Spinal cord (tissue), 10 donors: ENCODE data around the gene KIF27. TPM values are rescaled to one million over a fixed set of nuclear protein-coding genes. Genes with fewer than 3 reads are reported as not detected.
A peak's percentile ranks its signal among the peaks of the same experiment; 100 is the strongest.

Experiments used
- DNase-seq, 6 donors: peaks; one replicate each; pipeline versions ENCODE4 v3.0.0 to v3.0.0-alpha.2; 2013 to 2015; ENCODE audit warnings: low spot score in 6 of 6, low read depth in 4 of 6
- H3K27ac ChIP-seq: one replicate; pipeline ENCODE4 v1.5.1; 2013; ENCODE audit warnings: low read depth, low read length, control low read depth
- H3K27me3 ChIP-seq: one replicate; pipeline ENCODE4 v1.6.1; 2013; ENCODE audit warnings: low read length; ENCODE audit not compliant: control insufficient read depth, insufficient read depth
- H3K36me3 ChIP-seq: one replicate; pipeline ENCODE4 v1.6.1; 2013; ENCODE audit warnings: low read length; ENCODE audit not compliant: control insufficient read depth, insufficient read depth
- H3K4me1 ChIP-seq: one replicate; pipeline ENCODE4 v1.6.1; 2013; ENCODE audit warnings: low read length; ENCODE audit not compliant: control insufficient read depth, insufficient read depth
- H3K4me3 ChIP-seq: one replicate; pipeline ENCODE4 v1.5.1; 2013; ENCODE audit warnings: low read depth, low read length, control low read depth
- H3K9me3 ChIP-seq: one replicate; pipeline ENCODE4 v1.6.1; 2013; ENCODE audit warnings: low read length; ENCODE audit not compliant: control insufficient read depth, insufficient read depth
- WGBS: methylation state at CpG from one replicate; pipeline ENCODE4 v1.1.5; 2013; ENCODE audit warnings: missing lambda C conversion rate; ENCODE audit not compliant: insufficient coverage; 5-methylcytosine and 5-hydroxymethylcytosine counted together
- long read RNA-seq, 4 donors: transcript quantifications; one replicate each; lab custom pipeline, GENCODE V29; 2026
- polyA plus RNA-seq, 2 donors: library from polyadenylated mRNA; unstranded; fragments of 120-200 nt; gene quantifications; one replicate each; pipeline ENCODE4 v1.2.1, GENCODE V29; 2013; ENCODE audit not compliant: insufficient read length in 2 of 2
- total RNA-seq, 2 donors: library from RNA; depleted of rRNA in 1 of 2; stranded (reverse); fragments of 120-200 nt in 1 of 2; fragments of >200 nt in 1 of 2; gene quantifications; one replicate each; pipeline versions ENCODE4 v1.2.3 to v1.2.4, GENCODE V29; 2013 to 2014
- donor health status: healthy.

The KIF27 gene, protein sequence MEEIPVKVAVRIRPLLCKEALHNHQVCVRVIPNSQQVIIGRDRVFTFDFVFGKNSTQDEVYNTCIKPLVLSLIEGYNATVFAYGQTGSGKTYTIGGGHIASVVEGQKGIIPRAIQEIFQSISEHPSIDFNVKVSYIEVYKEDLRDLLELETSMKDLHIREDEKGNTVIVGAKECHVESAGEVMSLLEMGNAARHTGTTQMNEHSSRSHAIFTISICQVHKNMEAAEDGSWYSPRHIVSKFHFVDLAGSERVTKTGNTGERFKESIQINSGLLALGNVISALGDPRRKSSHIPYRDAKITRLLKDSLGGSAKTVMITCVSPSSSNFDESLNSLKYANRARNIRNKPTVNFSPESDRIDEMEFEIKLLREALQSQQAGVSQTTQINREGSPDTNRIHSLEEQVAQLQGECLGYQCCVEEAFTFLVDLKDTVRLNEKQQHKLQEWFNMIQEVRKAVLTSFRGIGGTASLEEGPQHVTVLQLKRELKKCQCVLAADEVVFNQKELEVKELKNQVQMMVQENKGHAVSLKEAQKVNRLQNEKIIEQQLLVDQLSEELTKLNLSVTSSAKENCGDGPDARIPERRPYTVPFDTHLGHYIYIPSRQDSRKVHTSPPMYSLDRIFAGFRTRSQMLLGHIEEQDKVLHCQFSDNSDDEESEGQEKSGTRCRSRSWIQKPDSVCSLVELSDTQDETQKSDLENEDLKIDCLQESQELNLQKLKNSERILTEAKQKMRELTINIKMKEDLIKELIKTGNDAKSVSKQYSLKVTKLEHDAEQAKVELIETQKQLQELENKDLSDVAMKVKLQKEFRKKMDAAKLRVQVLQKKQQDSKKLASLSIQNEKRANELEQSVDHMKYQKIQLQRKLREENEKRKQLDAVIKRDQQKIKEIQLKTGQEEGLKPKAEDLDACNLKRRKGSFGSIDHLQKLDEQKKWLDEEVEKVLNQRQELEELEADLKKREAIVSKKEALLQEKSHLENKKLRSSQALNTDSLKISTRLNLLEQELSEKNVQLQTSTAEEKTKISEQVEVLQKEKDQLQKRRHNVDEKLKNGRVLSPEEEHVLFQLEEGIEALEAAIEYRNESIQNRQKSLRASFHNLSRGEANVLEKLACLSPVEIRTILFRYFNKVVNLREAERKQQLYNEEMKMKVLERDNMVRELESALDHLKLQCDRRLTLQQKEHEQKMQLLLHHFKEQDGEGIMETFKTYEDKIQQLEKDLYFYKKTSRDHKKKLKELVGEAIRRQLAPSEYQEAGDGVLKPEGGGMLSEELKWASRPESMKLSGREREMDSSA (N-terminal part only)
- total RNA-seq (10 to 100 TPM; 13.1 to 19.4 TPM), polyA plus RNA-seq (10 to 100 TPM in 1 of 2 donors, 1 to 10 TPM in 1; 9.9 to 15.3 TPM)
- long read RNA-seq, donor 1 = 0 reads
- long read RNA-seq, donor 2 = 0 reads
- long read RNA-seq, donor 3 = 0 reads
- long read RNA-seq, donor 4 = 0 reads

- Histone ChIP-seq H3K27ac (peak within 1 kb of the TSS; percentile 84), H3K27me3 (no peaks in the 10 kb centered on the region), H3K36me3 (peaks cover under 1% of the 10 kb centered on the region), H3K4me3 (peak within 1 kb of the TSS; percentile 68), H3K4me1 (peaks cover 4% of the 10 kb centered on the region), H3K9me3 (no peaks in the 10 kb centered on the region)
- DNase-seq = peak; percentile 82 to 99 (median 93)
- under 1% methylated on average over 86 of the region's 92 CpGs for WGBS
Observed at GRCh38 chr9:83920927-83921707, at the start of gene KIF27. Gene KIF27 (minus strand): TSS chr9:83921432. CDS start chr9:83915591, 5,841 bp downstream.

DNA sequence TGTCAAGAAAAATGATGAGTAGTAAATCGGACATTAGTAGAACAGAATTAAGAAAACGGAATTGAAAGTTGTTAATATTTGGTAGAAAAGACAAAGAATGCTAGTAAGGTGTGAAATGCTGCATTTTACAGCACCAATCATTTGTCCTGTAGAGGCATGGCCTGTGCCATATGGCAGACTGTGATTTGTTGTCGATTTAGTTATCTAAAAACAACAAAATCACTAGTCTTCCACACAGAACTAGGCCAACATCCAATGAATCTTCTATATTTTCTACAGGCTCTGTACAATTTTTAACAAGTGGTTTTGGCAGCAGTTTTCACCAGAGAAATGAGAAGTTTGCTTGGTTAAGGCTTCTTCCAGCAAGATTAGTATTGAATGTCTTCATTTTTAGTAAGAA lies 48.4 kb upstream of the KIF27 start:
- H3K4me1 ChIP-seq = no peaks in the 10 kb centered on the region
- 100% methylated on average over 1 of the region's 3 CpGs for WGBS
- no peak for DNase-seq
- no peak overlapping the region for H3K4me3 ChIP-seq
- no peaks in the 10 kb centered on the region for H3K9me3 ChIP-seq
- no peak overlapping the region for H3K27ac ChIP-seq
- H3K27me3 ChIP-seq = no peaks in the 10 kb centered on the region
- peaks cover 28% of the 10 kb centered on the region for H3K36me3 ChIP-seq

DNA sequence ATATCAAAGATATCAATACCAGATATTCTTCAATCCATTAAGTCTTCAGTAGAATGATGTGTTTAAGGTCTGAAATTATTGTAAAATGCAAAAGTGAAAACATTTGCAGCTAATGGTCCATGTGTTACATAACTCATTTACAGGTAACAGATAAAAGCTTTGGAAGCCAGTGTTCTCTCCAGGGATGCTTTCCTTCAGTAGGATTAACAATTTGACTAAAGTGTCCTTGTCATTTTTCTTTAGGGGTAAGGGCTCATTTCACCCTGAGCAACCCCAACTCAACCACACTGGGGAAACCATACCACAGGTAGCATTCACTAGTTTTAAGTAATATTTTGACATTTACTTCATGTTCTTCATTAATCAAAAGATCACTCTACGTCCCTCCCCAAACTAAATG lies 45.8 kb upstream of the KIF27 start:
- Histone ChIP-seq H3K4me3 (no peak overlapping the region), H3K36me3 (peaks cover 16% of the 10 kb centered on the region), H3K9me3 (no peaks in the 10 kb centered on the region), H3K27me3 (no peaks in the 10 kb centered on the region), H3K27ac (no peak overlapping the region), H3K4me1 (no peaks in the 10 kb centered on the region)
- DNase-seq = no peak
- WGBS = 83% methylated on average over 1 of the region's 1 CpG

GRCh38 chr9:83966209-83966582 lies 45.0 kb upstream of the KIF27 start:
- 64% methylated on average over 2 of the region's 8 CpGs for WGBS

GRCh38 chr9:83965350-83966208 lies 44.3 kb upstream of the KIF27 start:
- Histone ChIP-seq H3K9me3 (no peaks in the 10 kb centered on the region), H3K36me3 (peaks cover 6% of the 10 kb centered on the region), H3K4me3 (no peak overlapping the region), H3K4me1 (no peaks in the 10 kb centered on the region), H3K27me3 (no peaks in the 10 kb centered on the region), H3K27ac (no peak overlapping the region)
- 67% methylated on average over 9 of the region's 11 CpGs for WGBS
- no peak for DNase-seq

More at GRCh38 chr9:83966209-83966582, 45.0 kb upstream of the KIF27 start:
- no peaks in the 10 kb centered on the region for H3K4me1 ChIP-seq
- H3K4me3 ChIP-seq = no peak overlapping the region
- DNase-seq = no peak
- H3K27me3 ChIP-seq = no peaks in the 10 kb centered on the region
- H3K36me3 ChIP-seq = peaks cover 12% of the 10 kb centered on the region
- no peaks in the 10 kb centered on the region for H3K9me3 ChIP-seq
- no peak overlapping the region for H3K27ac ChIP-seq

- no peaks in the 10 kb centered on the region for H3K4me1 ChIP-seq
- no peaks in the 10 kb centered on the region for H3K9me3 ChIP-seq
- H3K36me3 ChIP-seq = peaks cover 6% of the 10 kb centered on the region
- no peak overlapping the region for H3K27ac ChIP-seq
- H3K4me3 ChIP-seq = no peak overlapping the region
- H3K27me3 ChIP-seq = no peaks in the 10 kb centered on the region
- WGBS = 55% methylated on average over 1 of the region's 2 CpGs
- DNase-seq = no peak
Observed at GRCh38 chr9:83964973-83965349, 43.7 kb upstream of the KIF27 start.

DNA sequence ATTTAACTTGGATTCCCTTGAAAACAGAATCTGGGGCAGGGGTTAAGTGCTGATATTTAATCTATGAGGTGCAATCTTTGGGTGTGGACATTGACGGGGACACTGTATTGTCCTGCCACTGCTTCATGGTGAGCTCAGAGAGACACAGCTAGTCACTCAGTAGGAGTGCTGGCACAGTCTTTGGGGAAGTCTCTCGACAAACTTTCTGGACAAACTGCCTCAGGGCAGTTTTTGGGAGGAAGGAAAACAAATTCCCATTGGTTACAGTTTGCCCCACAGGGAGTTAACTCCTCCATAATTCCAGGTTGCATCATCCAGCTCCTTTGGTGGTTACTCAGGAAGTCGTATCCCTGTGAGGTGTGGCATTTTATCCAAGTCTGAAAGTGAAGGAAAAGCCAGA lies 40.9 kb upstream of the KIF27 start:
- H3K9me3 ChIP-seq = no peaks in the 10 kb centered on the region
- H3K4me3 ChIP-seq = no peak overlapping the region
- WGBS = 29% methylated on average over 1 of the region's 3 CpGs
- peaks cover under 1% of the 10 kb centered on the region for H3K4me1 ChIP-seq
- peaks cover 6% of the 10 kb centered on the region for H3K36me3 ChIP-seq
- H3K27me3 ChIP-seq = no peaks in the 10 kb centered on the region
- no peak for DNase-seq
- no peak overlapping the region for H3K27ac ChIP-seq

- H3K36me3 ChIP-seq = peaks cover 2% of the 10 kb centered on the region
- no peak overlapping the region for H3K27ac ChIP-seq
- 90% methylated on average over 4 of the region's 5 CpGs for WGBS
- H3K4me3 ChIP-seq = no peak overlapping the region
- no peaks in the 10 kb centered on the region for H3K27me3 ChIP-seq
- DNase-seq = no peak
- H3K4me1 ChIP-seq = peaks cover 12% of the 10 kb centered on the region
- no peaks in the 10 kb centered on the region for H3K9me3 ChIP-seq
Observed at GRCh38 chr9:83960991-83961390, 39.8 kb upstream of the KIF27 start.
